ENCODE results near the gene PRSS58.

PRSS58 gene

GRCh38 chr7:142299237-142299781, 41.5 kb upstream of the PRSS58 start:
- POLR2A ChIA-PET = no interaction called here
- TF ChIP-seq, protein P1, sequence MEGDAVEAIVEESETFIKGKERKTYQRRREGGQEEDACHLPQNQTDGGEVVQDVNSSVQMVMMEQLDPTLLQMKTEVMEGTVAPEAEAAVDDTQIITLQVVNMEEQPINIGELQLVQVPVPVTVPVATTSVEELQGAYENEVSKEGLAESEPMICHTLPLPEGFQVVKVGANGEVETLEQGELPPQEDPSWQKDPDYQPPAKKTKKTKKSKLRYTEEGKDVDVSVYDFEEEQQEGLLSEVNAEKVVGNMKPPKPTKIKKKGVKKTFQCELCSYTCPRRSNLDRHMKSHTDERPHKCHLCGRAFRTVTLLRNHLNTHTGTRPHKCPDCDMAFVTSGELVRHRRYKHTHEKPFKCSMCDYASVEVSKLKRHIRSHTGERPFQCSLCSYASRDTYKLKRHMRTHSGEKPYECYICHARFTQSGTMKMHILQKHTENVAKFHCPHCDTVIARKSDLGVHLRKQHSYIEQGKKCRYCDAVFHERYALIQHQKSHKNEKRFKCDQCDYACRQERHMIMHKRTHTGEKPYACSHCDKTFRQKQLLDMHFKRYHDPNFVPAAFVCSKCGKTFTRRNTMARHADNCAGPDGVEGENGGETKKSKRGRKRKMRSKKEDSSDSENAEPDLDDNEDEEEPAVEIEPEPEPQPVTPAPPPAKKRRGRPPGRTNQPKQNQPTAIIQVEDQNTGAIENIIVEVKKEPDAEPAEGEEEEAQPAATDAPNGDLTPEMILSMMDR (IDR thresholded peaks at IDR 0.05; ENCODE audit: insufficient read depth, low read length, missing control alignments) = no peak
- CTCF ChIA-PET = no interaction called here
- H3K4me3 ChIP-seq (ENCODE audit: low read depth, low read length) = no peak overlapping the region
- DNase-seq (ENCODE audit: low read depth, low spot score) = no peak

DNA sequence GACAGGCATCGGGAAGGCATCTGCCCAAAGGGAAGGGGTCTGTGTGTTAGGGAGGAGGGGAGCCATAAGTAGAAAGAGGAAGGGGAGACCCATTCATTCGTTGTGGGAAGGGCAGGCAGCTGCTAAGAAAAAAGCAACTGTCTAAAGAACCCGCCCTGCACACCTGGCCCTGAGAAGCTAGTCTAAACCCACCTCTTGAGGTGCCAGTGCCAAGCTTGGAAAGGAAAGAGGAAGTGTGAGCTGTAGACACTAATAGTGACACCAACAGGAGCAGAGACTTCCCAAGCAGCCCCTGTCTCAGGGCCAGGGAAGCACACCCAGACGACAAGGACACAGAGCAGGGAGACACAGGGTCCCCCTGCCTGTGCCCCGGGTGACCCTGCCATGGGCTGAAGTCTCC, 40.8 kb upstream of the PRSS58 start:
- no peak overlapping the region for H3K4me3 ChIP-seq (ENCODE audit: low read depth, low read length)
- ChIA-PET POLR2A (no interaction called here), CTCF (interaction anchor here (1.1 kb wide), 1 partner anchor 20 kb away, joined by 3 read pairs; no protein-coding TSS in a partner anchor)
- DNase-seq (ENCODE audit: low read depth, low spot score) = no peak
- TF ChIP-seq, protein P1 (IDR thresholded peaks at IDR 0.05; ENCODE audit: insufficient read depth, low read length, missing control alignments) = no peak

GRCh38 chr7:142298009-142298408, 40.2 kb upstream of the PRSS58 start:
- no peak overlapping the region for H3K4me3 ChIP-seq (ENCODE audit: low read depth, low read length)
- ChIA-PET CTCF (interaction anchor here (1.1 kb wide), 1 partner anchor 21 kb away, joined by 3 read pairs; no protein-coding TSS in a partner anchor), POLR2A (no interaction called here)
- no peak for DNase-seq (ENCODE audit: low read depth, low spot score)
- TF ChIP-seq, protein P1 (IDR thresholded peaks at IDR 0.05; ENCODE audit: insufficient read depth, low read length, missing control alignments) = peak; percentile 16

DNA sequence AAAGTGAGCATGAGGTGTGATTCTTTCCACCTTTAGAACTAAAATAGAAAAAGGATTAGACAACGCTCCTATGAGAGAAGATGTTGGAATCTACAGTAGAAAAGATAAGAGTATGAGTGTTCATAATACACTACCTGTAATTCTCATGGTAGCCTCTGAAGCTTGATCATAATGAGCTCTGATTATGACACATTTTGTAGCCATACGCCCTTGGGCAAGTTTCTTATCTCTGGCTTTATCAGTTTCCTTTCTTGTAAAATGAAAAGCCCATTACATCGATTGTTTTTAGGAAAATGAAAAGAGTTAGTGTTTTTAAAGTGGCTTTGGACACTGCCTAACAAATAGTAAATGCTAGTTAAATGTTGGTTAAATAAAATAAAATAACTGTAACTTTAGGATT, 22.4 kb upstream of the PRSS58 start:
- DNase-seq (ENCODE audit: low read depth, low spot score) = no peak
- POLR2A ChIA-PET = no interaction called here
- TF ChIP-seq, protein P1 (IDR thresholded peaks at IDR 0.05; ENCODE audit: insufficient read depth, low read length, missing control alignments) = no peak
- H3K4me3 ChIP-seq (ENCODE audit: low read depth, low read length) = no peak overlapping the region
- CTCF ChIA-PET = no interaction called here

- ChIA-PET POLR2A (no interaction called here), CTCF (no interaction called here)
- no peak for DNase-seq (ENCODE audit: low read depth, low spot score)
- H3K4me3 ChIP-seq (ENCODE audit: low read depth, low read length) = no peak overlapping the region
- TF ChIP-seq, protein P1 (IDR thresholded peaks at IDR 0.05; ENCODE audit: insufficient read depth, low read length, missing control alignments) = no peak
Measured at GRCh38 chr7:142279601-142280000, 21.7 kb upstream of the PRSS58 start.

GRCh38 chr7:142275028-142275427, 17.2 kb upstream of the PRSS58 start:
- TF ChIP-seq, protein P1 (IDR thresholded peaks at IDR 0.05; ENCODE audit: insufficient read depth, low read length, missing control alignments) = no peak
- H3K4me3 ChIP-seq (ENCODE audit: low read depth, low read length) = no peak overlapping the region
- ChIA-PET CTCF (no interaction called here), POLR2A (no interaction called here)
- DNase-seq (ENCODE audit: low read depth, low spot score) = no peak

Measured in AG04449 (cell line).